Activated CD4-positive, CD25-positive, alpha-beta regulatory T cell treated with anti-CD3 and anti-CD28 coated beads, Interleukin-2, amount 50 U/mL, for 72 hours (primary cell): ENCODE measurements around the gene SMOC1.

Experiments used
- DNase-seq: peaks from one replicate; pipeline ENCODE4 v3.0.0; 2021

The SMOC1 gene

GRCh38 chr14:70048313-70048654, 169.1 kb downstream of the SMOC1 start:
- DNase-seq, result no peak

DNA sequence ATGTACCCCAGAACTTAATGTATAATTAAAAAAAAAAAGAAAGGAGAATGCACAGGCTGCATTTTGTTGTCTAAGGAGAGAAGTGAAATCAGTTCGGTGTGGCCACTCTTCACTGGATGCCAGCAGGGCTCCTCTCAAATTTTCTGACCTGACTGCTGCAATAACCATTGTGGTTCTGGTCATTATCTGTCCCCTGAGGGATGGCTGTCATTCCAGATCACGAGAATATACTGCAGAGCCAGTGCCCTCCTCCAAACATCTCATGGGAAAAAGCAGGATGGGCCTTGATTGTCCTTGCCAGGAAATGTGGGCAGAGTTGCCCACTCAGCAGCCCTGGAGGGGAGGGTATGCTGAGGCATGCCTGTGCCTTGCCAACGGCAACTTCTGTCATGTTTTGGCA, 170.4 kb downstream of the SMOC1 start:
- DNase-seq, result no peak

- DNase-seq, result no peak
These were observed 170.9 kb downstream of the SMOC1 start for GRCh38 chr14:70050136-70050535.

DNA sequence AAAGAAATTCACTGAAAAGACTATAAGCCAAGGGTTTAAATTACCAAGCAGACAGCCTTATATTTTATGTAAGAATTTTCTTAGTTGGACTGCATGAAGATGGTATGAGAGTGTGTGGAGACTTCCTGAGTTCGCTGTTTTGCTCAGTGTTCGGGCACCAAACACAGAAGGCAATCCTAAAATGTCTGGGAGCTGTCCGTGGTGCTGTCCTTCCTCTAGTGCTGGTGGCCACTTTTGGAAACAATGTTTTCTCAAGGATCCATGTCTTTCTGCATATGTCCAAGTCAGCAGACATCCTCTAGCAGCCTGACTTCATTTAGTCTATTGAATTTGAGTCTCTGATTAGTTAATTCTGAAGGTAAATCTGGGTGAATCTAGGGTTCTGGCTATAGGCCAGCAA, 173.8 kb downstream of the SMOC1 start:
- no peak for DNase-seq

DNA sequence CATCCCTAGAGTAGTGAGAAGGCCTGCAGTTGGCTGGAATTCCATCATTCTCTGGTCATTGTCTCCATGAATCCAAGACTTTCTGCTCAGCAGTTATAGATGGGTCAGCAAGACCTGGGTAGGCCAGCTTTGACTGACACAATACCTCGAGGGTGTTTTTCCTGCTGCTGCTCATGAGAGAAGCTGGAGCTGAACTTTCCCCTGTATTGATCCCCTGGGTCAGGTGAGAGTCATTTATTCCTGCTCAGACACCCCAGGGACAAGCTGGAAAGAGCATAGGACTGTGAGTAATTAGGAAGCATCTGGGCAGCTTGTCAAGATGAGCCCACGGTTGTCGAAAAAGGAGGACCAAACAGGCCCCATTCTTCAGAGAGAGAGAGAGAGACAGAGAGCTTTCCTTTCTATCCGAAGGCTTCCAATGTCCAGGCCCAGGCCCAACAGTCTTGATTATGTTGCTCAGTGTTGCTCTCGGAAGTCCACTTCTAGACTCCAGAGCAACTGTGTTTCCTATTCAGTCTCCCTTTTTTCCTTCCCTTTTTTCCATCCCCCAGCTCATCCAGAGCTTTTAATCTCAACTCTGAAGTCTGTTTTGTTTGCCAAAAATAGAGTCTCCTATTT, 178.4 kb downstream of the SMOC1 start:
- no peak for DNase-seq

- DNase-seq, result no peak
These were observed 180.3 kb downstream of the SMOC1 start for GRCh38 chr14:70059545-70059944.

DNA sequence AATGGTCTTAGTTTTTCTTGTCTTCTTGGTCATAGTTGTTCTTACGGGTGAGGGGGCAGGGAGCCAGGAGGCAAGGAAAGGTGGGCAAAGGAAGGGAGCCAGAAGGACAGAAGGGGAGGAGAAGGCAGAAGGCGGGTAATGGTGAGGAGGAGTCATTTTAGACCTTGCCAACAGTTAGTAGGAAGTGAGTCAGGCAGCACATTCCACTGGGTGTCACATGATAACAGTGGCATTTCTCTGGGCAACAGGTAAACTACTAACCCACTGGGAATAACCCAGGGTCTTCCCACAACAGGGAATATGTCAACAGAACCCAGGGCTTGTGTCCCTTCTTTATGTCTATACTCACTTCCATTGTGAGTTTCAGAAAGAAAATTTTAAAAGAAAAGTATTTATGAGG, 181.9 kb downstream of the SMOC1 start:
- DNase-seq, result no peak

DNA sequence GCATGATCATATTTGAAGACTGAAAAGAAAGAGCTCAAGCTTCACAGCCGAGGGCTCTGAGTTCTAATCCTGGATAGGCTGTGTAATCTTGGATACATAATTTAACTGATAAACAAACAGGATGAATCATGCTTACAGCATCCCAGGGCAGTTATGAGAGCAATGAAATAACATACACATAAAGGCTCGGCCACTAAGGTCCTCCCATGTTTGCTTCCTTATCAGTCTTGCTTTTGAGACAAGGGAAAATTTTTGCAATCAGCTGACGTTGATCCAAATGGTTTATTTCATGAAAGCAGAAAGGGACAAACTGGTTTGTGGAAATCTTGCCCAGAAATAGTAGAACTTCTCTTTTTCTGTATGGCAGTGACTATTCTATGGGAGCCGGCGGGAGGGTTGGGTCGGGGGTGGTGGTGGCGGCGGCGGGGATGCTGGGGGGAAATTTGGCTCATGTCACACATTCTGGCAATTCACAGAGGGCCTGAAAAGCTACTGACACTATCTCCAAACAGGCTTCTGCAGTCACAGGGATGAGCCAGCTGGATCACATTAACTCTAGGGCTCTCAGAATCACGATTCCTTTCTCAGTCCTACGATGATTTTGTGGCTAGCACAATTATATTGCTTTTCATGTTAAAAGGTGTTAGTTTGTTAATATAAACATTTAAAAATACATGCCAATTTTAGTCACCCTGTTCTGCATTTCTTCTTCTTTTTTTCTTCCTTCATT, 185.1 kb downstream of the SMOC1 start:
- no peak for DNase-seq

GRCh38 chr14:70067810-70068209, 188.6 kb downstream of the SMOC1 start:
- no peak for DNase-seq

DNA sequence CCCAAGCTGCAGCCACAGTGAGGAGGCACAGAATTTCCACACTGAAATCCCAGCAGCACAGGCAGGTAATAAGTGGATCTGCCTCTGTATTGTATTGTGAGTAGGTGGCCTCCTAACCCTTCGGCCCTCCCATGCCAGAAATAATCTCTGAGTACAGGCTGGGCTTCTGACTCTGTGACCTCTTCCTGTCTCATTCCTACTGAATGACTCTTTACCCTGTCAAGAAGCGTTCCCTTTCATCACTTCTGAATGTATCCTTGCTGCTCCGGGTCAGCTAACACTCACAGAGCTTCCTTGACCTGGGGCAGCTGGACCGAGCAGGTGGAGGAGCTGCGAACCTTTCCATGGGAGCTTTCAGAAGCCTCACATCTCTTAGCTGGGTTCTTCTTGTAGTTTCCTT, 190.0 kb downstream of the SMOC1 start:
- no peak for DNase-seq

GRCh38 chr14:70073924-70074566, 194.8 kb downstream of the SMOC1 start:
- peak; percentile 61 for DNase-seq

DNA sequence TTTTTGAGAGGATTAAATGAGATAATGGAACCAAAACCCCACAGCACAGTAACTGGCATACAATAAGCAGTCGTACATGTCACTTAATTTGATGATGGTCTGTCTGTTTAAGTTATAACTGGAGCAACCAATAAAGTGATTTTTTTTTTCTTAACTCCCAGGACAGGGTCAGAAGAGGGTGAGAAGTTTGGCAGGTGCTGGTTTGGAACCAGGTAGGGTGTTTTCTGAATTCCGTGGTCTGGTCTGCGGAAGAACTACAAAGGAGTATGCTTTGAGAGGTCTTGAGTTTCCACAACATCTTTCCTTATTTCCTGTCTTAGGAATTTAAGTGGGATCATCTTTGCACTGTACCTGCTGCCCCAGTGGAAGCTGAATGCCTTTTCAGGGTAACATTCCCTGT, 197.8 kb downstream of the SMOC1 start:
- DNase-seq, result no peak

DNA sequence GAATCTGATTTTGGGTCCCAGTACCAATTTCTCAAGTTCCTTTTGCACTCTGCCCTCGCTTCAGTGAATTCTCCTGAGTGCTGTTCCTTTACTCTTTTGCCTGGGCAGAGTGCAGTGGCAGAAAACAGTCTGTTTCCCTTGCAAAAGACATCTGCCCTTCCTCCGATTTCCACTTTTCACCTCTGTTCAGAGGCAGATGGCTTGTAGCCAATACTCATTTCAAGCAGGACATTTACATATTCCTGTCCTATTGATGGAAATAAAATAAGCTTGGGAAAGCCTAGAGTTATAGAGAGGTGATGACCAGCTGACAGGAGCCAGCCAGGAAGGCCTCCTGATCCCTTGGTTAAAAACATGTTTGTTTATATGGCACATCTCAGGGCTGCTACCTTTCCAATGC, 198.5 kb downstream of the SMOC1 start:
- no peak for DNase-seq

DNA sequence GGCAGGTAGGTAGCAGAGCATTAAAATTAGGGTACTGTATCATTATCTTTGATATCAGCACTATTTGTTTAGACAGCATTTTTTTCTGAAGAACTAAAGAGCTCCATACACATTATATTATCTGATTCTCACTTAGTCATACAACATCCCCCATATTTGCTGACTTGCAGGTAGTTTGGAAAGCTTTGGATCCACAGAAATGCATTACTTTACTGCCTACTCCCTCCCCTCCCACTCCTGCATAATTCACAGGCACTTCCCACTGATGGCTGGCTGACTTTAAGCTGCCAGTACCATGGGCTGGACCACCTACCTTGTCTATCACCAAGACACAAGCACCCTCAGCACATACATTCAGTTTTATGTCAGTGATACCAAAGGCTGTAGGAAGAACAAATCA, 199.1 kb downstream of the SMOC1 start:
- no peak for DNase-seq

DNA sequence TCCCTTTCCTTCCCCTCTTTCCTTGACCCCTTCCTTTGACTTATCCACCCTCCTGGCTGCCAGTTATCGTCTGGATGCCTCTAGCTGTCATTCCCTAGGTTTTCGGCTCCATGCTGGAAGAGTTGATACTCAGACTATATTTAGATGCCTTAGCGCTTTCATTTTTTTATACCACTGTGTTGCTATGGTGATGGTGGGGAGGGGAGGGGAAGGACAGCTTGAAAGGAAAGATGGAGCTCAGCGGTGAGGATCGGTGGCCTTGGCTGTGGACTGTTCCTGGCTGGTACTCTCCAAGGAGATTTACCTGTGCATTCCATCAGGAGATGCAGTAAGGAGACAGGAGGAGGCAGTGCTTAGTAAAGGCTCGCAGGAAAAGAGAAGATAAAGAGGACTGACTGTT, 200.9 kb downstream of the SMOC1 start:
- DNase-seq, result no peak
